NT2/D1 (cell line): ENCODE data around the gene URI1.
"Not testable (repeated sequence)": the region's sequence is repeated elsewhere in the genome, so short reads cannot be mapped to it uniquely, and the experiment has no call there.

ENCODE experiments used
- DNase-seq: peaks from one replicate; pipeline ENCODE4 v3.0.0-alpha.2; 2011; ENCODE audit warnings: low read depth, low spot score
- H3K27me3 ChIP-seq: 2 replicates; pipeline ENCODE4 v1.6.0; 2011; ENCODE audit warnings: mild to moderate bottlenecking; ENCODE audit not compliant: insufficient read length, insufficient read depth
- H3K36me3 ChIP-seq: 2 replicates; pipeline ENCODE4 v1.6.1; 2011; ENCODE audit warnings: mild to moderate bottlenecking, low read length, mixed read lengths; ENCODE audit not compliant: insufficient read depth, insufficient read length
- H3K4me1 ChIP-seq: 2 replicates; pipeline ENCODE4 v1.5.1; 2011; ENCODE audit not compliant: insufficient read depth, insufficient read length
- H3K4me3 ChIP-seq: 2 replicates; pipeline ENCODE4 v1.5.1; 2011; ENCODE audit warnings: low read depth; ENCODE audit not compliant: insufficient read length
- H3K9ac ChIP-seq: 2 replicates; pipeline ENCODE4 v1.6.0; 2011; ENCODE audit warnings: low read depth; ENCODE audit not compliant: insufficient read length
- H3K9me3 ChIP-seq: 2 replicates; pipeline ENCODE4 v1.5.1; 2011; ENCODE audit warnings: mild to moderate bottlenecking, low read length; ENCODE audit not compliant: insufficient read depth
- SUZ12 ChIP-seq: IDR thresholded peaks from 2 replicates; pipeline ENCODE4 v1.6.1; 2011; ENCODE audit not compliant: insufficient read length, insufficient read depth; ENCODE audit errors: extremely low read depth
- YY1 ChIP-seq: IDR thresholded peaks from 2 replicates; pipeline ENCODE4 v1.6.1; 2011; ENCODE audit not compliant: insufficient read length, insufficient read depth
- ZNF274 ChIP-seq: IDR thresholded peaks from 2 replicates; pipeline ENCODE4 v1.6.1; 2011; ENCODE audit warnings: mild to moderate bottlenecking, low read depth, low read length

Gene URI1

GRCh38 chr19:29965492-29965891, 23.5 kb downstream of the URI1 start:
- Histone ChIP-seq H3K4me1 (no peaks in the 10 kb centered on the region), H3K4me3 (no peak overlapping the region)

GRCh38 chr19:29966142-29966541, 24.1 kb downstream of the URI1 start:
- not testable (repeated sequence) for H3K4me1 ChIP-seq, H3K4me3 ChIP-seq, DNase-seq, H3K27me3 ChIP-seq, H3K9ac ChIP-seq, H3K36me3 ChIP-seq, H3K9me3 ChIP-seq

More at GRCh38 chr19:29965492-29965891, 23.5 kb downstream of the URI1 start:
- no peak for TF ChIP-seq YY1
- no peak for TF ChIP-seq SUZ12
- no peak for TF ChIP-seq ZNF274
- H3K9me3 ChIP-seq, result no peaks in the 10 kb centered on the region
- no peak overlapping the region for H3K9ac ChIP-seq
- DNase-seq, result no peak
- no peaks in the 10 kb centered on the region for H3K36me3 ChIP-seq
- no peaks in the 10 kb centered on the region for H3K27me3 ChIP-seq

DNA sequence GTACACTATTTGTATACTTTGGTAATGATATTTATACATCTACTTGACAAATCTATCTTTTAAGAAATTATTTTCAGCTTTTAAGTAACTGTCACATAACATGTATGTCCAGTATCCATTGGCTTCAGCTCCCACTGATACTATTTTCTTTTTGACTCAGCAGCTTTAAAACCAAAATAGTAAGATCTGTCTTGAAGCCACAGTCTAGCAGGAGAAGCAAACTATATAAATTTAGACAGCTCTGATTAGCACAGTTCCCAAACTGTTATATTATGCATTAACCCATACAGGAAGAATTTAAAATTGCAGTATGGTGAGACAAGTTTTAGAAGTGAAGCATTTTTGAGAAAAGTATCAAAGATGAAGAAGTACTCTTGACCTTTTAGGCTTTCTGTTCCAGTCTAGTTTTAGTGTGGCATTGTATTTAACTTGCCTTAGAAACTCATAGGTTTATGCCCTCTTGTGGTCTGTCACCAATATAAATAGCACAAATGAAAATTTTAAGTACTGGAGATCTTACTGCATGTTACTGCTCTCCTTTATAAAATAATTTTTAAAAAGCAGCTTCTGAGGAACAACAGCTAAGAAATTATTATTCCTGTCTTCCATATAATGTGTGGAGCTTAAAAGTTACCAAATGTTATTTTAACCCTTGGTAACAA, 24.7 kb downstream of the URI1 start:
- TF ChIP-seq SUZ12 (no peak), YY1 (no peak), ZNF274 (no peak)
- DNase-seq, result no peak
- H3K9me3 ChIP-seq, result no peaks in the 10 kb centered on the region
- no peaks in the 10 kb centered on the region for H3K36me3 ChIP-seq
- H3K9ac ChIP-seq, result no peak overlapping the region
- H3K4me3 ChIP-seq, result no peak overlapping the region
- no peaks in the 10 kb centered on the region for H3K27me3 ChIP-seq
- no peaks in the 10 kb centered on the region for H3K4me1 ChIP-seq

DNA sequence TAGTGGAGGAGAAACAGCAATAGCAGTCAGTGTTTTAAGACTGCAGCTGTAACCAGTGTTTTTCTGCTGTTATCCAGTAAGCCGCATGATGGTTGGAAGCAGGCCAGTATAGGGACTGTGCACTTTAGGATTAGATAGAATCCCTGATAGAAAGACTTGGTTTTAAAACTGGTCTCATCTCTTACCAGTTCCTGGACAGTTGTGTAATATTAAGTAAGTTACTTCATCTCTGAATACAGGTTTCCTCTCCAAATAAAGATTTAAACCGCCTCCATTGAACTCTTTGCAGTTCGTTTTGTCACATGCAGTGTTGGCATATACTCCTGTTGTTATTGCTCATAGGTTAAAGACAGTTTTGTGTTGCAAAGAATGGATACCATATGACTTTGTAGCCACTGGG, 25.6 kb downstream of the URI1 start:
- no peak overlapping the region for H3K9ac ChIP-seq
- H3K4me1 ChIP-seq, result no peaks in the 10 kb centered on the region
- H3K4me3 ChIP-seq, result no peak overlapping the region
- no peak for TF ChIP-seq ZNF274
- no peak for TF ChIP-seq YY1
- no peak for TF ChIP-seq SUZ12
- no peak for DNase-seq
- H3K36me3 ChIP-seq, result no peaks in the 10 kb centered on the region
- H3K9me3 ChIP-seq, result no peaks in the 10 kb centered on the region
- H3K27me3 ChIP-seq, result no peaks in the 10 kb centered on the region

GRCh38 chr19:29969891-29970290, 27.9 kb downstream of the URI1 start:
- Histone ChIP-seq H3K27me3 (no peaks in the 10 kb centered on the region), H3K36me3 (no peaks in the 10 kb centered on the region), H3K9ac (no peak overlapping the region), H3K9me3 (no peaks in the 10 kb centered on the region), H3K4me3 (no peak overlapping the region), H3K4me1 (no peaks in the 10 kb centered on the region)
- no peak for TF ChIP-seq SUZ12
- TF ChIP-seq ZNF274, result no peak
- TF ChIP-seq YY1, result no peak
- no peak for DNase-seq

GRCh38 chr19:29971002-29971401, 29.0 kb downstream of the URI1 start:
- no peak for DNase-seq
- TF ChIP-seq SUZ12 (no peak), YY1 (no peak), ZNF274 (no peak)
- H3K4me3 ChIP-seq, result no peak overlapping the region
- H3K36me3 ChIP-seq, result no peaks in the 10 kb centered on the region
- H3K9ac ChIP-seq, result no peak overlapping the region
- H3K4me1 ChIP-seq, result no peaks in the 10 kb centered on the region
- H3K27me3 ChIP-seq, result no peaks in the 10 kb centered on the region
- H3K9me3 ChIP-seq, result no peaks in the 10 kb centered on the region

- TF ChIP-seq YY1 (no peak), SUZ12 (no peak), ZNF274 (no peak)
- H3K27me3 ChIP-seq, result no peaks in the 10 kb centered on the region
- H3K4me3 ChIP-seq, result no peak overlapping the region
- H3K36me3 ChIP-seq, result peaks cover 2% of the 10 kb centered on the region
- no peak for DNase-seq
- H3K4me1 ChIP-seq, result no peaks in the 10 kb centered on the region
- H3K9me3 ChIP-seq, result no peaks in the 10 kb centered on the region
- no peak overlapping the region for H3K9ac ChIP-seq
Measured at GRCh38 chr19:29971648-29972047, 29.6 kb downstream of the URI1 start.
